Breast epithelium (tissue), 4 donors: Measurements from ENCODE around the gene LDLRAD3. TPM values are rescaled to one million over a fixed set of nuclear protein-coding genes. Genes with fewer than 3 reads are reported as not detected.

Source experiments
- DNase-seq, 2 donors: peaks; one replicate each; pipeline ENCODE4 v3.0.0-alpha.2; 2019; ENCODE audit warnings: low spot score in 2 of 2
- H3K27ac ChIP-seq, 2 donors: fragments of 200-600 bp; sonication (generic) in 1 of 2; one replicate each; pipeline ENCODE4 v1.5.1; 2016 to 2019; ENCODE audit warnings: mild to moderate bottlenecking in 1 of 2
- H3K27me3 ChIP-seq, 2 donors: fragments of 200-600 bp; sonication (generic) in 1 of 2; one replicate each; pipeline versions ENCODE4 v1.5.1 to v1.6.0; 2017 to 2019; ENCODE audit warnings: control low read depth in 1 of 2, mild to moderate bottlenecking in 1 of 2
- H3K36me3 ChIP-seq: fragments of 200-600 bp; one replicate; pipeline ENCODE4 v1.5.1; 2019
- H3K4me1 ChIP-seq, 2 donors: fragments of 200-600 bp; sonication (generic); one replicate each; pipeline ENCODE4 v1.5.1; 2016 to 2019; ENCODE audit warnings: control low read depth in 1 of 2
- H3K4me3 ChIP-seq, 3 donors: fragments of 200-600 bp; sonication (generic); 1 replicate in 2 of 3; 2 replicates in 1 of 3; pipeline ENCODE4 v1.5.1; 2016 to 2019; ENCODE audit warnings: mild to moderate bottlenecking in 3 of 3, moderate library complexity in 2 of 3
- H3K9me3 ChIP-seq, 2 donors: fragments of 200-600 bp; sonication (generic) in 1 of 2; one replicate each; pipeline ENCODE4 v1.5.1; 2016 to 2019; ENCODE audit warnings: control low read depth in 1 of 2
- POLR2A ChIP-seq: fragments of 450-650 bp; IDR thresholded peaks from one replicate; pipeline ENCODE4 v1.6.1; 2016; ENCODE audit warnings: antibody characterized with exemption, mild to moderate bottlenecking, moderate library complexity
- POLR2AphosphoS5 ChIP-seq, 3 donors: sonication (generic); formaldehyde crosslinking; IDR thresholded peaks; one replicate each; pipeline ENCODE4 v1.6.1; 2017; ENCODE audit warnings: antibody characterized with exemption in 3 of 3
- intact Hi-C: fragments of 100-400 bp; cut with DNase I; formaldehyde crosslinking; loops from one replicate; pipeline ENCODE4 v1.15.1; 2023; ENCODE audit warnings: low total_unique reads
- total RNA-seq, 3 donors: library from RNA; depleted of rRNA; stranded (reverse); fragments of >200 nt; gene quantifications; one replicate each; pipeline ENCODE4 v1.1.0, GENCODE V29; 2016
- TF ChIP-seq, protein P1 (sequence below), 3 donors: fragments of 450-650 bp; IDR thresholded peaks; one replicate each; pipeline ENCODE4 v1.5.1; 2016 to 2017; ENCODE audit warnings: antibody characterized with exemption in 3 of 3, mild to moderate bottlenecking in 3 of 3, moderate library complexity in 3 of 3

Gene LDLRAD3
- total RNA-seq, 3 donors from 2014 or later: 20.3 to 45.4 (median 40.6) TPM

DNA sequence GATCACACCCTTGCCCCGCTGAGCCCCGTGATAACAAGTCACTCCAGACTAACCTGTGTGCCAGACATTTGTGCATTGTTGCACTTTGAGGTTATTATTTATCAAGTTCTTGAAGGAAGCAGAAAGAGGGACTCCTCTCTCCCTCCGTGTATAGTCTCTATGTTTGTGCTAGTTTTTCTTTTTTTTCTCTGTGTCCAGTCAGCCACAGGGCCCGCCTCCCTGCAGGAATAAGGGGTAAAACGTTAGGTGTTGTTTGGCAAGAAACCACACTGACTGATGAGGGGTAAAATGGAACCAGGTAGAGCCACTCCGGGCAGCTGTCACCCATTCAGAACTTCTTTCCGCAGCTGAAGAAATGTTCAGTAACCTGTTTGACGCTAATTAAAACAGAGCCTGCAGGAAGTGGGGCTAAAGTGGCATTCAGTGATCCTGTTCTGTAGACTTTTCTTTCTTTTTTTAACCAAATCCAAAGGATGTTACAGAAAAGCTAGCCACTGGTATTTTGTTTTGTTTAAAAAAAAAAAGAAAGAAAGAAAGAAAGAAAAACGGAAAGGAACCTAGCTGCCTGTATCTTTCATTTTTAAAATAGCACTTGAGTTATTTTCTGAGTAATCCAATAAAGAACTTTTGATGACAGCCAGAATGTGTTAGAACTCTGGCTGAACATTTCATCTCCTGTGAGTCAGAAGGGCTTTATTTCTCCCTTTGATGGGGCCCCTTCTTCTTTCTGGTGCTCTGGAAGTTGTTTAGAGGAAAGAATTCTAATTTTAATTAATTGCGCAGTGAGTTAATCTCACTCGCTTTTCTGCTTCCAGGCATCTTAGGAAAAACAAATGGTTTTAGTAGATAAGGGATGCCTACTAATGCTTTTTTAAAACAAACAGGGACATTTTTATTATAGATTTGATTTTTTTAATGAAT lies 287.2 kb downstream of the LDLRAD3 start:
- H3K27ac ChIP-seq: no peak overlapping the region
- H3K27me3 ChIP-seq: no peaks in the 10 kb centered on the region
- no peak overlapping the region for H3K4me3 ChIP-seq
- intact Hi-C loops: no loop called here
- H3K9me3 ChIP-seq: no peaks in the 10 kb centered on the region
- no peak for DNase-seq
- no peaks in the 10 kb centered on the region for H3K36me3 ChIP-seq
- TF ChIP-seq, protein P1, sequence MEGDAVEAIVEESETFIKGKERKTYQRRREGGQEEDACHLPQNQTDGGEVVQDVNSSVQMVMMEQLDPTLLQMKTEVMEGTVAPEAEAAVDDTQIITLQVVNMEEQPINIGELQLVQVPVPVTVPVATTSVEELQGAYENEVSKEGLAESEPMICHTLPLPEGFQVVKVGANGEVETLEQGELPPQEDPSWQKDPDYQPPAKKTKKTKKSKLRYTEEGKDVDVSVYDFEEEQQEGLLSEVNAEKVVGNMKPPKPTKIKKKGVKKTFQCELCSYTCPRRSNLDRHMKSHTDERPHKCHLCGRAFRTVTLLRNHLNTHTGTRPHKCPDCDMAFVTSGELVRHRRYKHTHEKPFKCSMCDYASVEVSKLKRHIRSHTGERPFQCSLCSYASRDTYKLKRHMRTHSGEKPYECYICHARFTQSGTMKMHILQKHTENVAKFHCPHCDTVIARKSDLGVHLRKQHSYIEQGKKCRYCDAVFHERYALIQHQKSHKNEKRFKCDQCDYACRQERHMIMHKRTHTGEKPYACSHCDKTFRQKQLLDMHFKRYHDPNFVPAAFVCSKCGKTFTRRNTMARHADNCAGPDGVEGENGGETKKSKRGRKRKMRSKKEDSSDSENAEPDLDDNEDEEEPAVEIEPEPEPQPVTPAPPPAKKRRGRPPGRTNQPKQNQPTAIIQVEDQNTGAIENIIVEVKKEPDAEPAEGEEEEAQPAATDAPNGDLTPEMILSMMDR (IDR thresholded peaks at IDR 0.05): no peak
- TF ChIP-seq POLR2A (no peak), POLR2AphosphoS5 (IDR thresholded peaks at IDR 0.05) (no peak)
- H3K4me1 ChIP-seq: no peaks in the 10 kb centered on the region

DNA sequence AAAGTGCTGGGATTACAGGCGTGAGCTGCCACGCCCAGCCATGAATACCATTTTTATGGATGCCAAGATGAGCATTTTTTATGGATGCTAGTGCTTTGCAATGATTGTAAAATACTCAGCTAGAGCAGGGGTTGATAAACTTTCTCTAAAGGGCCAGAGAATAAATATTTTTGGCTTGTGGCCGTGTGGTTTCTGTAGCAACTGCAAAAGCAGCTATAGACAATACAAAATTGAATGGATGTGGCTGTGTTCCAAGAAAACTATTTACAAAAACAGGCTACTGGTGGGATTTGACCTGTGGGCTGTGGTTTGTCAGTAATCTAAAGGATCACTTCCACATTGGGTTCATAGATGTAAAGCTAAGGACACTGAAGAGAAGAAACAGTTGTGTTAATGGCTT lies 289.3 kb downstream of the LDLRAD3 start:
- intact Hi-C loops: no loop called here

DNA sequence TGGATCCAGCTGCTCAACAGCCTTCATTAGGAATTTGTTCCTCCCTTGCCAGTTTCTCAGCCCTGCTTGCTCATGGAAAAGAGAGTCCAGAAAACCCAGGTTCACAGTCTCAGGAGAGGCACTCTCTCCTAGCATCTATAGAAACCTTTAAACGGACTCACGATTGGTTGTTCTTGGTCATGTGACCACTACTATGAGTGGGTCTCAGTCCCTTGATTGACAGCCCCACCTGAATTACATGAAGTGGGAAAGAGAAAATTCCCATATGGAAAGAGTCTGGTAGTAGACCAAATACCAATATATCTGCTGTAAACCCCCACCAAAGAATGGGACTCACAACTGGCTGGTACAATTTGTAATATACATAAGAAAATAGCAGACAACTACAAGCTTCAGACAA lies 291.0 kb downstream of the LDLRAD3 start:
- no peaks in the 10 kb centered on the region for H3K36me3 ChIP-seq
- H3K27me3 ChIP-seq: no peaks in the 10 kb centered on the region
- no peaks in the 10 kb centered on the region for H3K4me1 ChIP-seq
- no peak overlapping the region for H3K27ac ChIP-seq
- no peaks in the 10 kb centered on the region for H3K9me3 ChIP-seq
- no peak overlapping the region for H3K4me3 ChIP-seq
- DNase-seq: no peak
- intact Hi-C loops: no loop called here
- TF ChIP-seq POLR2AphosphoS5 (IDR thresholded peaks at IDR 0.05) (no peak), POLR2A (no peak)
- TF ChIP-seq, protein P1 (IDR thresholded peaks at IDR 0.05): no peak

More for the DNA sequence above, 289.3 kb downstream of the LDLRAD3 start:
- TF ChIP-seq, protein P1 (IDR thresholded peaks at IDR 0.05): no peak
- TF ChIP-seq POLR2AphosphoS5 (IDR thresholded peaks at IDR 0.05) (no peak), POLR2A (no peak)
- H3K4me1 ChIP-seq: no peaks in the 10 kb centered on the region
- DNase-seq: no peak
- H3K4me3 ChIP-seq: no peak overlapping the region
- H3K9me3 ChIP-seq: no peaks in the 10 kb centered on the region
- no peaks in the 10 kb centered on the region for H3K36me3 ChIP-seq
- no peak overlapping the region for H3K27ac ChIP-seq
- H3K27me3 ChIP-seq: no peaks in the 10 kb centered on the region

DNA sequence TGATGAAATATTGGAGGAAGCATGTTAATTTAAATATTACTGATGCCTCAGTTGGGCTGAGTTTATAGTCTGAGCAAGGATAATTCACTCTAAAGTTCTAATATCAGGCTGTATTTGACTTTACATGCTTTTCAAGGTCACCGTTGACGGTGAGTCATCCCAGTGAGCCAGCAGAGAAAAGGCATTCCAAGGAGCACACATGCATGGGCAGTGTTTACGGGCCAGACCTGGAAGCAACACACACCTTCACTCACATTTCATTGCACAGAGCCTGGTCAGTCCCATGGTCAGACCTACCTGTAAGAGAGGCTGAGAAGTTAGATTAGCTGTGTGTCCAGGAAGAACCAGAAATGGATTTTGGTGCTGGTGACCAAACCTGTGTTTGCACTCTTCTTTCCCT lies 291.9 kb downstream of the LDLRAD3 start:
- Histone ChIP-seq H3K27me3 (no peaks in the 10 kb centered on the region), H3K9me3 (no peaks in the 10 kb centered on the region), H3K4me3 (no peak overlapping the region), H3K4me1 (no peaks in the 10 kb centered on the region), H3K36me3 (no peaks in the 10 kb centered on the region), H3K27ac (no peak overlapping the region)
- intact Hi-C loops: no loop called here
- TF ChIP-seq, protein P1 (IDR thresholded peaks at IDR 0.05): no peak
- no peak for DNase-seq

DNA sequence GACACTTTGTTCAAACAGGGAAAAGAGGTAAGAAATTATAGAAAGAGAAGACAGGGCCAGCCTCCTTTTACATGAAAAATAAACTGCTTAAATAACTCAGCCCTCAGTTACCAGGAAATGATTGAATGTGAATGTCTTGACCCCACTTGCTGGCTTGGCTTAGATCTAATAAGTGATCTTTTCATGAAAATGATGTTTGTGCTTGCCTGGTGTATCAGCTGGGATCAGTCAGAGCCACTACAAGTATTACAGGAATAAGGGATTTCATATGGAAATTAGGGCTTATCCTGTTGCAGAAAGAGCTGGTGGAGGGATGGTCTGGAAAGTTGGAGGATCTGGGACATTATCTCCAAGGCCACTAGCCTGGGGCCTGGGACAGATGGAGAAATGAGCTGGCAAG lies 293.5 kb downstream of the LDLRAD3 start:
- Histone ChIP-seq H3K9me3 (no peaks in the 10 kb centered on the region), H3K4me1 (no peaks in the 10 kb centered on the region), H3K4me3 (no peak overlapping the region), H3K27ac (no peak overlapping the region), H3K36me3 (no peaks in the 10 kb centered on the region), H3K27me3 (no peaks in the 10 kb centered on the region)
- DNase-seq: no peak
- intact Hi-C loops: no loop called here
- TF ChIP-seq POLR2A: no peak
- TF ChIP-seq, protein P1 (IDR thresholded peaks at IDR 0.05): no peak
- no peak for TF ChIP-seq POLR2AphosphoS5 (IDR thresholded peaks at IDR 0.05)
